Activated effector memory CD4-positive, alpha-beta T cell treated with anti-CD3 and anti-CD28 coated beads, Interleukin-2, amount 50 U/mL, for 16 hours (primary cell): Measurements from ENCODE around the gene GRK4.
"Not testable (repeated sequence)": the region's sequence is repeated elsewhere in the genome, so short reads cannot be mapped to it uniquely, and the experiment has no call there.

Experiments used
- DNase-seq: peaks from one replicate; pipeline ENCODE4 v3.0.0-alpha.2; 2020

Gene GRK4

DNA sequence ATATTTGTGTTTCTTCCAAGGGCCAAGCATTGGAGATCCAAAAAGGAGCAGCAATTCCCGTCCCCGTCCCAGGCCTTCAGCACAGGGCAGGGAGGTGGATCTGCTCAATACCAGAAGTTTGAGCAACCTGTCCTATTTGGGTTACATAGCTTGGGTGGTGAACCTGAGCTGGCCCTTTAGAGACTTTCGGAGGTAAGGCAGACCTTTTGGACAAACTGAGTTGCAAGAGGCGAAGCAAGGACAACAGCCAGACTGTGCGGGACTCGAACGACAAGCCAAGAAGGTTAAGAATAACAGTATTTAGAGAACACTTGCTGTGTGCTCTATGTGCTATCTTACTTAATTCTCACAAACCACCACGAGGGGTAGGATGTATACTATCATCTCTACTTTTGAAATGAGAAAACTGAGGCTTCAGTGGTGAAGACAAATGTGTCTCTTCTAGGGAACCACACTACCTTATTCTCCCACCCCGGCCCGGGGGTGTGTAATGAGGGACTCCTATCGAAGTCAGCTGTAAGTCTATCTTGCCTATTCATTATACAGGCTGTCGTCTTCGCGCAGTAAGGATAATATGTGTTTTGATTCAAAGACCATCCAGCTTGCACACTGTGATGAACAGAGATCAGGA lies 1.4 kb upstream of the GRK4 start:
- peak; percentile 86 for DNase-seq

GRCh38 chr4:2962614-2963174 lies 677 bp upstream of the GRK4 start:
- no peak for DNase-seq

GRCh38 chr4:2963966-2964471 lies 648 bp downstream of the GRK4 start:
- no peak for DNase-seq

- DNase-seq = no peak
Observed at GRCh38 chr4:2964706-2965258, 1.4 kb downstream of the GRK4 start.

DNA sequence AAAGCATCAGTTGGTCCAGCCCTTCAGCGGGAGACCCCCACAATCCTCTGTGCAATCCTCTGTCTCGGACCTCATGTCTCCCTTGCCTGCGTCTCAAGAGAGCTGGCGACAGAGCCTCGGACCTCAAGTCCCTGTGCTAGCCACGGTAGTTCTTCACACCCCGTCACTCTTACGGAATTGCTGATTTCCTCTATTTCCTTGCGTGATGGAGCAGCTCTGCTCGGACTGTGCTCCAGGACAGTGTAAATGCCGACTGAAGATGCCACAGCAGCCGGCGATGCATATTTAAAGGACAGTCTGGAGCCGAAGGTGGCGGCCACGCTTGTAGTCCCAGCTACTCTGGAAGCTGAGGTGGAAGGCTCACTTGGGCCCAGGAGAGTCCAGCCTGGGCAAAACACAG lies 1.9 kb downstream of the GRK4 start:
- no peak for DNase-seq

DNA sequence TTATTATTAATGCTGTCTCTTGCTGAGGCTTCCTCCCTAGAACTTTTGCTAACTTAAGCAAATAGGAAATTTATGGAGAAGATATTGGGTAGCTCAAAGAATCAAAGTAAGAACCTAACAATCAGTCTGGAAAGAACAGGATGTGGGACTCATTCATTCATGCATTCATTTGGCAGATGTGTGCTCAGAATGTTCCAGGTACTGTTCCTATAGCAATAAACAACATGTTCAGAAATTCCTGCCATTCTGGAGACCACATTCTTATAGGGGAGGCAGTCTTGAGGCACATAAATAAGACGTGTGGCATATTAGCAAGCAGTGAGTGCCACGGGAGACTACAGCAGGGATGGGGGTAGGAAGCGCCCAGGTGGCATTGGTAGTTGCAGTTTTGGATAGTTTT lies 5.0 kb downstream of the GRK4 start:
- DNase-seq = no peak

DNA sequence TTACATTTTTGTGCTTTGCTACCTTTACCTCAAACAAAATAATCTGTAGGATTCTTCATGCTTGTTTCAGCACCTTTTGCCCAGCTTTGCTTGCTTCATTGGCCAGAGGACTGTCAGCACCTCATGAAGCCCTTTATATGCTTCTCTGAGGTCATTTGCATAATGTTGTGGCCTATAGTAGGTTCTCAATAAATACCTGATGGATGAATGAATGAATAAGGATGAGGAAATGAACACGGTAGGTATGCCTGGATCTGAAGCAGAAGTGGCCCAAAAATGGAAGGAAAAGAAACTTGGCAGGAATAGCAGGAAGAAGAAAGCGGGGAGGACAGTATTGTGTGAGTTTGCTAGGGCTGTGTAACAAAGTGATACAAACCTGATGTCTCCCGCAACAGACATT lies 7.9 kb downstream of the GRK4 start:
- DNase-seq = no peak

DNA sequence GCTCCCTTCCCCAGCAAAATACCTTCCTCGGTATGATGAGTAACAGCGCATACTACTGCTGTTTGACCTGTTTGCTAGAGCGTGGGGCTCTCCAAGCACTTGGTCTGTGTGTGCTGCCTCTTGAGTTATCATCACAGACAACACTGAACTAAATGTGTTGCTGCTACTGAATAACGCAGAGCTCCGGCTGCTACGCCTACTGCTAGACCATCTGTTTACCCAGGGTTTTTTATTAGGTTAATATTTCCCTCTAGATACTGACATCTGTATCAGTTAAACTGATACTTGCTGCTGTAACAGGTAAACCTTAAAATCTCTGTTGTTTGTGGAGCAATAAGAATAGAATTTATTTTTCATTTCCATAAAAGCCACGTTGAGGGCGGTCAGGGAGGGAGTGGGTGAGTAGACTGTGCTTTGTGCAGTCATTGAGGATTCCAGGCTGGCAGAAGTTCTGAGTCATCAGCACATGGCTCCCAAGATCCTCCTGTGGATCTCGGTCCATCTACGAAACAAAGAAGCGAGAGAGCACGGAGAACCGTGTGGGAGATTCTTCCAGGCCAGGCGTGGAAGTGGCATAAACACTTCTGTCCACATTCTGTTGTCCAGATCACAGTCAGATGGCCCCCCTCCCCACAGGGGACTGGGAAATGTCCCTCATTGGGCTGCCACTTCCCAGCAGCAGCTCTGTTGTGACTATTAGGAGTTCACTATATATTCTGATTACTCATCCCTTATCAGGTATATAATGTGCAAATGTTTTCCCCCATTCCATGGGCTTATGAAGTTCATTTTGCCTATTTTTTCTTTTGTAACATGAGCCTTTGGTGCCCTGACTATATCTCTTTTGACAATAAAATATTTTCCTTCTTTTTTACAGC lies 14.1 kb downstream of the GRK4 start:
- DNase-seq = no peak

GRCh38 chr4:2981256-2981819 lies 18.0 kb downstream of the GRK4 start:
- no peak for DNase-seq

- DNase-seq = no peak
Observed at GRCh38 chr4:2982012-2982411, 18.6 kb downstream of the GRK4 start.

- not testable (repeated sequence) for DNase-seq
Observed at GRCh38 chr4:2983715-2984114, 20.3 kb downstream of the GRK4 start.

GRCh38 chr4:2991243-2991642 lies 27.9 kb downstream of the GRK4 start:
- DNase-seq = no peak

GRCh38 chr4:2994917-2995316 lies 31.5 kb downstream of the GRK4 start:
- DNase-seq = no peak

DNA sequence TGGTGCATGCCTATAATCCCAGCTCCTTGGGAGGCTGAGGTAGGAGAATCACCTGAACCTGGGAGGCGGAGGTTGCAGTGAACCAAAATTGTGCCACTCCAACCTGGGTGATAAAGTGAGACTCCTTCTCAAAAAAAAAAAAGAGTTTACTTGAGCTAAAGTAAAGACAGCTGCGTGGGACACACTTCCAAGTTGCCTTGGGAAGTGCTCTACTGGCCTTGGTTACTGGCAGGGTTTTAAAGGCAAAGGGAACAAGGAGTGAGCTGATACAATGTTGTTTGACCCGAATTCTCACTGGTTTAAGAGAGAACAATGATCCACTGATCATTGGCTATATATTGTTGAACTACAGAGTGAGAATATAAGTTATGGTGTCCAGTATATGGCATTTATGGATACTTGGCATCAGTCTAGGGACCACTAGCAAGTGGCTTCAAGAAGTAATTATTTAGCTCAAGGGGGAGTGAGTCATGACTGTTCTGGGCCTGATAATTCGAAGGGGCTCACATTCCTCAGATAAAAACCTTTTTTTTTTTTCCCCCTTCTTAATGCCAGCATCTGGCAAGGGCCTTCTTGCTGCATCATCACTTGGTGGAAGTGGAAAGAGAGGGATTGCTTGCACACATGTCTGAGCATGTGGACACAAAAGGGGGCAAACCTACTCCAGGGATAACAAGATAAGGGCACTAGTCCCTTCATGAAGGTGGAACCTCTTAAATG lies 32.3 kb downstream of the GRK4 start:
- DNase-seq = no peak

GRCh38 chr4:2996415-2996814 lies 33.0 kb downstream of the GRK4 start:
- no peak for DNase-seq

- no peak for DNase-seq
Observed at GRCh38 chr4:3007724-3008123, 44.4 kb downstream of the GRK4 start.

DNA sequence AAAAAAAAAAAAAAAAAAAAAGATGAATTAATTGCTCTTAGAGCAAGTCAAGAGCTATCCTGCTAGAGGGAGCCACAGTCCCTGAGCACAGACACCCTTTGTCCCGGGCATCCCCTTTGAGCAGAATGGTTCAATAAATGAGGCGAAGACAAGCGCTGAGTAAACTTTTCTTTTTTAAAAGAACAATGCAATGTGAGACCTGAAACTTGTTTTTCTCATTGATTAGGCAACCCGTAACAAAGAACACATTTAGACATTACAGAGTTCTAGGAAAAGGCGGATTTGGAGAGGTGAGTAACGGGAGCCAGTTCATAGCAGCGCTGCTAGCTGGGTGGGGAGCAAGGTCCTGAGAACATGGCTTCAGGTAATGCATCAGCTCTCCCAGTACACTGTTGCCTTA lies 46.1 kb downstream of the GRK4 start:
- DNase-seq = no peak

DNA sequence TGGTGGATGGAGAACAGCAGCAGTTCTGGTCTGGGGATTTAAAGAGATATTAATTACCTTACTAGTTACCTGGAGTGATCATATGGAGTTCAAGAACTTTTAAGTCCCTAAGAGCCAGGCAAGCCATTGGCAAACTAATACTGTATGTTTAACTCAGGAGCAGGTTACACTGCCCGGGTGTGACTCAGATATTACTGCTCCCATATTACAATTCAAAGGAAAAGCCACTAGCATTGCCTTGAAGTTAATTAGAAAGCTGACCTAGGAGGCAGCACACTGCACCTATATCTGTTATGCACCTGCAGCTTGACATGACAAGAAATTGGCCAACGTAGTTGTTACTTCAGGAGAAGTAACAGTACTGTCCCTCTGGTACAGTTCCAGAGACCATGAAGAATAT lies 47.2 kb downstream of the GRK4 start:
- DNase-seq = no peak

- no peak for DNase-seq
Observed at GRCh38 chr4:3010998-3011397, 47.6 kb downstream of the GRK4 start.

DNA sequence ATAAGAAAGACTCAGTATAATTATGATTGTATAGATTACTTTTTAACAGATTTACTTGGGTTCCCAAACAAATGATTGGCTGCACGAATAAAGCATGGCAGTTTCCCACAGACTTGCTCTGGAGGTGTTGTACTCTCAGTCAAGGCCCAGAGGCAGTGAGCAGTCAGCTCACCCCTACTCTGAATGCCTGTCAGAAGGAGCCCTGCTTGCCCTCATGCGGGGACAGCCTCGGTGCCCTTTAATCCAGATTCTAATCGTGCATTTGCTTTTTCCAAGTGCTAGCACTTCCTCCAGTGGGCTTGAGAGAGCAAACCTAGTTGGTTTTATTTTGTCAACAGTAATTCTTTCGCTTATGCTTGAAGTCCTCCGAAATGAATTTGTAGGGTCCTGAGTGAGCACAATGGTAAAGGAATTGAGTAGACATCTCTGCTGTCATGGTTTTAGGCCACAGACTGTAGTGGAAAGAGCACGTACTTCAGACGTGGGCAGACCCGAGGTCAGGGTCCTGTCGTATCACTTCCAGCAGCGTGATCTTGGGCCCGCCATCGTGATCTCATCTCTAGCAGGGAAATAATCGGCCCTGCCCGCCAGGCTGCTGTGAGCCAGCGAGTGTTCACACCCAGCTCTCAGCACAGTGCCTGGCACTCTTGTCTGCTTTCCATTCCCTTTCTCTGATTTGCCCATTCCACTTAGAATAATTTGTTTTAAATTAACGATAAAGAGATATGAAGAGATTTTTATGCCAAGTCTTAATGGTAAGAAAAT lies 48.3 kb downstream of the GRK4 start:
- no peak for DNase-seq

- DNase-seq = no peak
Observed at GRCh38 chr4:3013323-3013722, 50.0 kb downstream of the GRK4 start.

DNA sequence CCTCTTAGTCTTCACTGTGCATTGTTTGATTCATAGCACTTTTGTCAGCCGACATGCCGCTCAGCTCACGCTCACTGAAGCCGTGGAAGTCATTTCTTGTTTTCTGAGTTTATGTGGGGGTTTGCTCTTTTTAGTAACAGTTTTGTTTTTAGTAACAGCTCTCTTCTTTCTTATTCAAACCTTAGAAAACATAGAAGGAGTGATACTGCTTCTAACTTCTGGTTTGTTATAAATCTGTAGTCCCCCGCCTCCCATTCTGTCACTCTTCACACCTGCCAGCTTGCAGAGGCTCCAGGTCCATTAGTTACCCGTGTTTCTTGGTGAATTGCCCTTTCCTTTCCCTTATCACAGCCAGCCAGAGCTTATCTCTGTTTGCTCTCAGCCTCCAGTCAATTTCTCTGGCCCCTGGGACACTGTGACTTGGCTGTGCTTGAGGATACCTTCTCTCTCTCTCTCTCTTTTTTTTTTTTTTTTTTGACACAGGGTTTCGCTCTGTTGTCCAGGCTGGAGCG lies 50.5 kb downstream of the GRK4 start:
- DNase-seq = no peak
